ENCODE measurements around the gene CLDN2.

The CLDN2 gene

GRCh38 chrX:106927700-106928099 is 7.5 kb downstream of the CLDN2 start:
- DNase-seq = no peak

GRCh38 chrX:106928227-106928626 is 8.0 kb downstream of the CLDN2 start:
- DNase-seq = no peak

- DNase-seq = no peak
Observed at GRCh38 chrX:106931831-106932491, 11.8 kb downstream of the CLDN2 start.

GRCh38 chrX:106932492-106932923 is 12.3 kb downstream of the CLDN2 start:
- DNase-seq = no peak

- DNase-seq = no peak
Observed at GRCh38 chrX:106932960-106933537, 12.8 kb downstream of the CLDN2 start.

GRCh38 chrX:106933538-106933961 is 13.3 kb downstream of the CLDN2 start:
- DNase-seq = peak; percentile 13

GRCh38 chrX:106935175-106935574 is 15.0 kb downstream of the CLDN2 start:
- no peak for DNase-seq

GRCh38 chrX:106936246-106936645 is 16.0 kb downstream of the CLDN2 start:
- no peak for DNase-seq

- DNase-seq = no peak
Observed at GRCh38 chrX:106939566-106939965, 19.4 kb downstream of the CLDN2 start.

- DNase-seq = no peak
Observed at GRCh38 chrX:106940068-106940467, 19.9 kb downstream of the CLDN2 start.

GRCh38 chrX:106946464-106946863 is 26.3 kb downstream of the CLDN2 start:
- no peak for DNase-seq

GRCh38 chrX:106948641-106949040 is 28.4 kb downstream of the CLDN2 start:
- no peak for DNase-seq

GRCh38 chrX:106949366-106949765 is 29.2 kb downstream of the CLDN2 start:
- no peak for DNase-seq

GRCh38 chrX:106950381-106950780 is 30.2 kb downstream of the CLDN2 start:
- DNase-seq = no peak

- no peak for DNase-seq
Observed at GRCh38 chrX:106951230-106951629, 31.0 kb downstream of the CLDN2 start.

GRCh38 chrX:106952089-106952488 is 31.9 kb downstream of the CLDN2 start:
- DNase-seq = no peak

- DNase-seq = no peak
Observed at GRCh38 chrX:106952538-106952937, 32.3 kb downstream of the CLDN2 start.

- DNase-seq = peak; percentile 37
Observed at GRCh38 chrX:106952988-106953387, 32.8 kb downstream of the CLDN2 start.

- no peak for DNase-seq
Observed at GRCh38 chrX:106954041-106954440, 33.8 kb downstream of the CLDN2 start.

GRCh38 chrX:106955004-106955772 is 35.0 kb downstream of the CLDN2 start:
- DNase-seq = no peak

GRCh38 chrX:106957856-106958255 is 37.7 kb downstream of the CLDN2 start:
- no peak for DNase-seq

- peak; percentile 2 for DNase-seq
Observed at GRCh38 chrX:106959901-106960300, 39.7 kb downstream of the CLDN2 start.

- no peak for DNase-seq
Observed at GRCh38 chrX:106963111-106963510, 42.9 kb downstream of the CLDN2 start.

GRCh38 chrX:106964290-106964689 is 44.1 kb downstream of the CLDN2 start:
- DNase-seq = no peak

Data from hematopoietic multipotent progenitor cell treated with erythropoietin and hydrocortisone succinate and interleukin-3 and kit ligand, for 6 days (in vitro differentiated cells).